ENCODE measurements around the gene ANXA5.

The ANXA5 gene

DNA sequence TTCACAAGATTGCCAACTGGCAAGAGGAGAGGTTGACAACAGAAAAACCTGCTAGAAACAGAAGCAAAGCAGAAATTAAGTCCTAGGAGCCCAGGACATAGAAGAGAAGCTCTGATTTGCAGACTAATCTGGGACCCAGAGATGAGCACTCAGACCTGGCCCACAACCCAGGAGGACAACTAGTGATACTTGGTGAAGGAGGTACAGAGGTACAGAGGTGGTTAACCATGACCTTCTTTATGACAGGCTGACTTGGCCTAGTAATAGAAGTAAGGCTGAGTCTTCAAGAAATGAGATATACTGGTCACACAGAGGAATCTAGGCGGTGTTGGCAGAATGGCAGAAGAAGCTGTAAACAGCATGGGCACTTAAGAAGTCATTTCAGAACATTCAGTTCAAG lies 43.6 kb downstream of the ANXA5 start:
- no peak for DNase-seq (ENCODE audit: low read depth)
- TF ChIP-seq, protein P1, sequence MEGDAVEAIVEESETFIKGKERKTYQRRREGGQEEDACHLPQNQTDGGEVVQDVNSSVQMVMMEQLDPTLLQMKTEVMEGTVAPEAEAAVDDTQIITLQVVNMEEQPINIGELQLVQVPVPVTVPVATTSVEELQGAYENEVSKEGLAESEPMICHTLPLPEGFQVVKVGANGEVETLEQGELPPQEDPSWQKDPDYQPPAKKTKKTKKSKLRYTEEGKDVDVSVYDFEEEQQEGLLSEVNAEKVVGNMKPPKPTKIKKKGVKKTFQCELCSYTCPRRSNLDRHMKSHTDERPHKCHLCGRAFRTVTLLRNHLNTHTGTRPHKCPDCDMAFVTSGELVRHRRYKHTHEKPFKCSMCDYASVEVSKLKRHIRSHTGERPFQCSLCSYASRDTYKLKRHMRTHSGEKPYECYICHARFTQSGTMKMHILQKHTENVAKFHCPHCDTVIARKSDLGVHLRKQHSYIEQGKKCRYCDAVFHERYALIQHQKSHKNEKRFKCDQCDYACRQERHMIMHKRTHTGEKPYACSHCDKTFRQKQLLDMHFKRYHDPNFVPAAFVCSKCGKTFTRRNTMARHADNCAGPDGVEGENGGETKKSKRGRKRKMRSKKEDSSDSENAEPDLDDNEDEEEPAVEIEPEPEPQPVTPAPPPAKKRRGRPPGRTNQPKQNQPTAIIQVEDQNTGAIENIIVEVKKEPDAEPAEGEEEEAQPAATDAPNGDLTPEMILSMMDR (IDR thresholded peaks at IDR 0.05; ENCODE audit: insufficient read depth, low read depth, low read length, missing control alignments) = no peak
- no peak overlapping the region for H3K4me3 ChIP-seq (ENCODE audit: low read depth, low read length)

DNA sequence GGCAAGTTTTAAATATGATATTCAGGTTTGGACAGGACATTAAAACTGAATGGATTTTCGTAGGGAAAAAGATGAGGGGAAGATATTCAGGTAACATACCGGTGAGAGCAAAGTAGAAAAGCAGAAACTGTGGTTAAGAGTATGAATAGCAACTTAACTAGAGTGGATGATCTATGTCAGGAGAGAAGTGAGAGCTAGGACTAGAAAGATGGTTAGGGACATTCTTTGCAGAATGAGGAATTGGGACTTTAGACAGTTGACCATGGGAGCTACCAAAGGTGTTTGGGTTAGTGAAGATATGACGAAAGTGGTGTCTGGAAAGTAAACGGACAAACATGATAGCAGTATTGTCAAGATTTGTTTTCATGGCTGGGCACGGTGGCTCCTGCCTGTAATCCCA lies 45.2 kb downstream of the ANXA5 start:
- TF ChIP-seq, protein P1 (IDR thresholded peaks at IDR 0.05; ENCODE audit: insufficient read depth, low read depth, low read length, missing control alignments) = no peak

DNA sequence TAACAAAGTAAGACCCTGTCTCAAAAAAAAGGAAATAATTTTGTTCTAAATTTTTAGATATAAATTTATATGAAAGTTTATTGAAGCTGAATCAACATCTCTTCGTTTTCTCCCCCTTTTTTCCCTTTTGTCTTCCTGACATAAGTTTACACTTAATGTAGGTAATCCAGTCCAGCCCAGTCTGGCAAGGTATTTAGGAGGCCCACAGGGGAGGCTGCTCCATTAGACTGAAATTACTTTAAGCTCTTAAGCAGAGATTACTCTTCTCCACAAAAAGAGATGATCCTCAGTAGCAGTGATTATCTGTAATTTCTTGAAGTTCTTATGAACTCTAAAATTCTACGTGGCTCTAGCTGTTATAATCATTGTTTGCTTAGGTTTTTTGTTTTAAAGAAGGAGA lies 46.0 kb downstream of the ANXA5 start:
- TF ChIP-seq, protein P1 (IDR thresholded peaks at IDR 0.05; ENCODE audit: insufficient read depth, low read depth, low read length, missing control alignments) = no peak
- no peak for DNase-seq (ENCODE audit: low read depth)
- H3K4me3 ChIP-seq (ENCODE audit: low read depth, low read length) = no peak overlapping the region

More for the DNA sequence above, 45.2 kb downstream of the ANXA5 start:
- no peak overlapping the region for H3K4me3 ChIP-seq (ENCODE audit: low read depth, low read length)
- no peak for DNase-seq (ENCODE audit: low read depth)

DNA sequence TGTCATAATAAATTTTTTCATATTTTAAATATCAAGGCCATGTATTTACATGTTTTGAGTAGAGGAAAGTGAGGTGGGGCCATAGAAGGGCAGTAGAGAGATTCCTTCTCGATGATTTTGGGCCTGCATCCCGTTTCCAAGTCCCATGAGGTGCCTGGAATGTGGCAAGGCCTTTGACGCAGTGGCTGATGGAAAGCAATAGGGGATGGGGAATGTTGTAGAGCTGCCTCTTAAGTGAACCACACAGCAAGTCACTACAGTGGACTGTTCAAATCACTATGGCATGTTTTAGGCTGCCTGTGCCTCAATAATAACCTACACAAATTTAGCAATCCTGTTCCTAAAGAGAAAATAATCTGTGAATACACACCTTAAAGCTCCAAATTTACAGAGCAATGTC lies 48.3 kb downstream of the ANXA5 start:
- TF ChIP-seq, protein P1 (IDR thresholded peaks at IDR 0.05; ENCODE audit: insufficient read depth, low read depth, low read length, missing control alignments) = no peak
- no peak for DNase-seq (ENCODE audit: low read depth)
- H3K4me3 ChIP-seq (ENCODE audit: low read depth, low read length) = no peak overlapping the region

DNA sequence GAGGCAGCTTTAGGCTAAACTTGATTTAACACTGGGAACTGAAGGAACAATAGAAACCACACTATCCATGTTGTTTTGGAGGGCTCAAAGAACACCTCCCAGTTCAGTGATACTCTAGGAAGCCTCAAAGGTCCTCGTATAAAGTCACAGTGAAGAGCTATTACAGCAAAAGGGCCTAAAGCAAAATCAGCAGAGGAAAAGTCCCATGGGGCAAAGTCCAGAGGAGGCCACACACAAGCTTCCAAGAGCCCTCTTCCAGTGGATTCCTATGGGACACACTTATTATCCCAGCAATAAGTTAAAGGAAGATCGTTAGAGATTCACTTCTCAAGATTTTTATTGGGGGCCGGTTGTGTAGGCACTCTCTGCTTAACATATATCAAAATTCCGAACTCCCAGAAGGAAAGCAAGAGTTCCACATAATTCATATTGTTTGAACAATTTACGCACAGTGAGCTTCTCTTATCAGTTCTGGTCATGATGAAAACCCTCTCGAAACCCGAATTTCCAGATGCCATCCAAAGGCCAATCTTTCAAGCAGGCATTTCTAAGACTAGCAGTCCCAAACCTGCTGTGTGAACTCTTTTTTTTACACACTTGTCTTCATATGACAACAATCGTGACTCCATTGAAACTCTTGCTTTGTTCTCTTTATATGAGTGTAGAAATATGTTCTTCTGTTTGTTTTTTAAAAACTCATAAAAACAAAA lies 53.7 kb downstream of the ANXA5 start:
- DNase-seq (ENCODE audit: low read depth) = no peak
- TF ChIP-seq, protein P1 (IDR thresholded peaks at IDR 0.05; ENCODE audit: insufficient read depth, low read depth, low read length, missing control alignments) = no peak
- no peak overlapping the region for H3K4me3 ChIP-seq (ENCODE audit: low read depth, low read length)

DNA sequence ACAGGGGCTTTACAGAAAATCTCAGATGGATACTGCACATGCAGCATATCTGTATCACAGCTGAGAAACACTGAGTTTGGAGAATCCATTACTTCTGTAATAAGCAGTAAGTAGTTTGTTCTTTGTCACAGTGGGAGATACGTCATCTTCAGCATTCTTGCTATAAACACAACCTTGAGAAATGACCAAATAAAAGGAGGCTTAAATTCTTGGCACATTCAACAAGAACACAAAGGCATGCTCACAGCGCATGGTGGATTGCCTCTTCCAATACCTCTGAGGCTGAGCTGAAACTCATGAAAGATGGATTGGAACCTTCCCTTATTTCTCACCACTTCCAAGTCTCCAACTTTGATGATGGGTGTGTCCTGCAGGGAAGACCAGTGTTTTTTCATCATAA lies 54.5 kb downstream of the ANXA5 start:
- H3K4me3 ChIP-seq (ENCODE audit: low read depth, low read length) = no peak overlapping the region
- DNase-seq (ENCODE audit: low read depth) = no peak
- TF ChIP-seq, protein P1 (IDR thresholded peaks at IDR 0.05; ENCODE audit: insufficient read depth, low read depth, low read length, missing control alignments) = no peak

DNA sequence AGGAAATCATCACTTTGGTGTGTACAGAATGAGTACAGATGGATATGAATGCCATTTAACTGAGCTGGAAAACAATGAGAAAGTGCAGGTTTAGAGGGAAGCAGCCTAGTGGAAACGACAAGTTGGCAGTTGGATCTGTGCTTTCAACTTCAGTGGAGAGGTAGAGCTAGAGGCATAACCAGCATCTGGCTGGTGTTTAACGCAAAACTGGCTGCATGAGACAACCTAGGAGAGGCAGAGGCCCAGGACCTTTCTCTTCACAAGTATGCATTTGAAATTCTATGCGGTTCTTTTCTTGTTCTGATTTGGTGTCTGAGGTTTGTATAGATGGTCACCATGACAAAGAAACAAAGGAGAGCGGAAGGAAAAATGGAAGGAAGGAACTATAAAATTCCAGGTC lies 63.1 kb downstream of the ANXA5 start:
- no peak for DNase-seq (ENCODE audit: low read depth)
- no peak overlapping the region for H3K4me3 ChIP-seq (ENCODE audit: low read depth, low read length)
- TF ChIP-seq, protein P1 (IDR thresholded peaks at IDR 0.05; ENCODE audit: insufficient read depth, low read depth, low read length, missing control alignments) = no peak

Data from GM12865 (cell line).